ENCODE measurements around the gene USP34. TPM values are rescaled to one million over a fixed set of nuclear protein-coding genes. Genes with fewer than 3 reads are reported as not detected.

The USP34 gene
- total RNA-seq, 1 donor from 2014 or later = 139 TPM

DNA sequence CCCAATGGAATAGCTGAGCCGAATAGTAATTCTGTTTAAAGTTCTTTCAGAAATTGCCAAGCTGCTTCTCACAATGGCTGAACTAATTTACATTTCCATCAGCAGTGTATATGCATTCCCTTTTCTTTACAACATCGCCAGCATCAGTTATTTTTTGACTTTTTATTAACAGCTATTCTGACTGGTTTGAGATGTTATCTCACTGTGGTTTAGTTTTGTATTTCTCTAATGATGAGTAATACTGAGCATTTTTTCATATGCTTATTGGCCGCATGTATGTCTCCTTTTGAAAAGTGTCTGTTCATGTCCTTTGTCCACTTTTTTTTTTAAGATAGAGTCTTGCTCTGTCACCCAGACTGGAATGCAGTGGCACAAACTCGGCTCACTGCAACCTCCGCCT is 208.2 kb downstream of the USP34 start:
- peaks cover 6% of the 10 kb centered on the region for H3K4me1 Mint-ChIP-seq (ENCODE audit: low read depth)
- H3K4me3 Mint-ChIP-seq (ENCODE audit: low read depth) = no peak overlapping the region
- TF ChIP-seq, protein P1, sequence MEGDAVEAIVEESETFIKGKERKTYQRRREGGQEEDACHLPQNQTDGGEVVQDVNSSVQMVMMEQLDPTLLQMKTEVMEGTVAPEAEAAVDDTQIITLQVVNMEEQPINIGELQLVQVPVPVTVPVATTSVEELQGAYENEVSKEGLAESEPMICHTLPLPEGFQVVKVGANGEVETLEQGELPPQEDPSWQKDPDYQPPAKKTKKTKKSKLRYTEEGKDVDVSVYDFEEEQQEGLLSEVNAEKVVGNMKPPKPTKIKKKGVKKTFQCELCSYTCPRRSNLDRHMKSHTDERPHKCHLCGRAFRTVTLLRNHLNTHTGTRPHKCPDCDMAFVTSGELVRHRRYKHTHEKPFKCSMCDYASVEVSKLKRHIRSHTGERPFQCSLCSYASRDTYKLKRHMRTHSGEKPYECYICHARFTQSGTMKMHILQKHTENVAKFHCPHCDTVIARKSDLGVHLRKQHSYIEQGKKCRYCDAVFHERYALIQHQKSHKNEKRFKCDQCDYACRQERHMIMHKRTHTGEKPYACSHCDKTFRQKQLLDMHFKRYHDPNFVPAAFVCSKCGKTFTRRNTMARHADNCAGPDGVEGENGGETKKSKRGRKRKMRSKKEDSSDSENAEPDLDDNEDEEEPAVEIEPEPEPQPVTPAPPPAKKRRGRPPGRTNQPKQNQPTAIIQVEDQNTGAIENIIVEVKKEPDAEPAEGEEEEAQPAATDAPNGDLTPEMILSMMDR (IDR thresholded peaks at IDR 0.05; ENCODE audit: unreplicated experiment) = no peak
- peaks cover 34% of the 10 kb centered on the region for H3K36me3 Mint-ChIP-seq (ENCODE audit: insufficient read depth)
- no peak for DNase-seq (ENCODE audit: low spot score, unreplicated experiment)
- H3K27ac Mint-ChIP-seq = no peak overlapping the region
- H3K27me3 Mint-ChIP-seq = no peaks in the 10 kb centered on the region
- H3K9me3 Mint-ChIP-seq (ENCODE audit: low read depth) = no peaks in the 10 kb centered on the region

DNA sequence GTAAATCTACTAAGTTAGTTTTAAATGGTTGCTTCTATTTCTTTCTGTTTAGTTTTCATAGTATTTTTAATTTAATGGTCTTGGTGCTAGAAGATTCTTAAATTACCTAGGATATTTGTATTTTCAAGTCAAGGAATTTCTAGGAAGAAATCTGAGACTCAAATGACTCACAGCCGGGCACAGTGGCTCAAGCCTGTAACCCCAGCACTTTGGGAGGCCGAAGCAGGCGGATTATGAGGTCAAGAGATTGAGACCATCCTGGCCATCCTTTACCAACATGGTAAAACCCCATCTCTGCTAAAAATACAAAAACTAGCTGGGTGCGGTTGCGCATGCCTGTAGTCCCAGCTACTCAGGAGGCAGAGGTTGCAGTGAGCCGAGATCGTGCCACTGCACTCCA is 213.4 kb downstream of the USP34 start:
- Mint-ChIP-seq H3K4me3 (ENCODE audit: low read depth) (no peak overlapping the region), H3K4me1 (ENCODE audit: low read depth) (no peaks in the 10 kb centered on the region), H3K9me3 (ENCODE audit: low read depth) (no peaks in the 10 kb centered on the region), H3K36me3 (ENCODE audit: insufficient read depth) (peaks cover 32% of the 10 kb centered on the region), H3K27ac (peak overlapping the region; percentile 85), H3K27me3 (no peaks in the 10 kb centered on the region)
- TF ChIP-seq, protein P1 (IDR thresholded peaks at IDR 0.05; ENCODE audit: unreplicated experiment) = no peak
- DNase-seq (ENCODE audit: low spot score, unreplicated experiment) = no peak

DNA sequence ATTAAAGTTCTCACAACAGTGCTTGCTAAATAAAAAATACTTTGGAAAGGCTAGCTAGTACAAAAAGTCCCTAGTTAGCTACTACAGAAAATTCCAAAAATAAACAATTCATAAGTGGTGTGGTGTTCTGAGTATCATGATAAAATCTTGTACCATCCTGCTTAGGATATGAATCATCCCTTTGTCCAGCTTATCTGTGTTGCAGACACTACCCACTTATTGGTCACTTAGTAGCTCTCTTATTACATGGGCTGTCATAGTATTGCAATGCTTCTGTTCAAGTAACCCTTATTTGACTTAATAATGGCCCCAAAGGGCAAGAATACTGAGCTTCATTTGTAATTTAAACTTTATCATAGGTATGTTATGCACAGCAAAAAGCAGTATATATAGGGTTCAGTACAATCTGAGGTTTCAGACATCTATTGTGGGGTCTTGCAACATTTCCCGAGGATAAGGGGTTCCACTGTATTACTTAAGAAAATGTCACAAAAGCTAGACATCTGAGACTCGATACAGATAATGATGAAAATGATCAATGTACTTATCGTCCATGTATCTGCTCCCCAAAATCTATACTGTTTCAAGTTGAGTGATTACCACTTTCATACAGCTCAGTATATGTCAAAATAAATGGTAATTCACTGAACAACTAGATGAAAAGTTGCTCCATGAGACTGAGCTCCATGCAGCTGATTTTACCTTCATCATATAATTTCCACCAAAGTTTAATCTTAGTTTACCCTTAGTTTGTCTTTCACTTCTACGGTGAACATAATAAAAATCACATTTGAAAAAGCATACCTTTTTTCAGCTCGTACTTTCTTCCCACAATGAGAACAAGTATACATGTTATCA is 215.1 kb downstream of the USP34 start:
- H3K9me3 Mint-ChIP-seq (ENCODE audit: low read depth) = no peaks in the 10 kb centered on the region
- DNase-seq (ENCODE audit: low spot score, unreplicated experiment) = no peak
- H3K4me1 Mint-ChIP-seq (ENCODE audit: low read depth) = no peaks in the 10 kb centered on the region
- H3K27ac Mint-ChIP-seq = no peak overlapping the region
- no peak overlapping the region for H3K4me3 Mint-ChIP-seq (ENCODE audit: low read depth)
- no peaks in the 10 kb centered on the region for H3K27me3 Mint-ChIP-seq
- TF ChIP-seq, protein P1 (IDR thresholded peaks at IDR 0.05; ENCODE audit: unreplicated experiment) = no peak
- peaks cover 26% of the 10 kb centered on the region for H3K36me3 Mint-ChIP-seq (ENCODE audit: insufficient read depth)

GRCh38 chr2:61254536-61254935 is 216.4 kb downstream of the USP34 start:
- TF ChIP-seq, protein P1 (IDR thresholded peaks at IDR 0.05; ENCODE audit: unreplicated experiment) = no peak
- no peak overlapping the region for H3K4me3 Mint-ChIP-seq (ENCODE audit: low read depth)
- no peak overlapping the region for H3K27ac Mint-ChIP-seq
- H3K36me3 Mint-ChIP-seq (ENCODE audit: insufficient read depth) = peaks cover 28% of the 10 kb centered on the region
- no peaks in the 10 kb centered on the region for H3K4me1 Mint-ChIP-seq (ENCODE audit: low read depth)
- H3K9me3 Mint-ChIP-seq (ENCODE audit: low read depth) = no peaks in the 10 kb centered on the region
- no peaks in the 10 kb centered on the region for H3K27me3 Mint-ChIP-seq
- no peak for DNase-seq (ENCODE audit: low spot score, unreplicated experiment)

DNA sequence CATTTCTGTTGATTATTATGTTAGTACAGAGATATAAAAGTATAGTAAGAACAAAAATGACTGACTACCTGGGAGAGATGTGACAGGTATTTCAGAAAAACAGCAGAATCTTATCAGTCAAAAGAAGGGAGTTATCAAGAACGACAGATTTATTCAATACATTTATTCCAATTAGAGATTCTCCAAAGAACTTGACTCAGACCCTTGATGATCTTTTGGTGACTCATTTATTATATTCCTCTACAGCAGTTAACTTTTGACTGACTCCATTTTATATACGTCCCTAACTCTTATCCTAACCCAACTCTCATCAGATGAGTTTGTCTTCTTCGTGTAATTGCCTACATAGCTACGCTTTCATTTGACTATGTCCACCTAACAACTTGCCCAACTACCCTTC is 217.8 kb downstream of the USP34 start:
- H3K4me3 Mint-ChIP-seq (ENCODE audit: low read depth) = no peak overlapping the region
- TF ChIP-seq, protein P1 (IDR thresholded peaks at IDR 0.05; ENCODE audit: unreplicated experiment) = no peak
- peaks cover 25% of the 10 kb centered on the region for H3K36me3 Mint-ChIP-seq (ENCODE audit: insufficient read depth)
- H3K27ac Mint-ChIP-seq = peak overlapping the region; percentile 60
- no peaks in the 10 kb centered on the region for H3K27me3 Mint-ChIP-seq
- no peak for DNase-seq (ENCODE audit: low spot score, unreplicated experiment)
- no peaks in the 10 kb centered on the region for H3K4me1 Mint-ChIP-seq (ENCODE audit: low read depth)
- no peaks in the 10 kb centered on the region for H3K9me3 Mint-ChIP-seq (ENCODE audit: low read depth)
